Mesothelial cell of epicardium (in vitro differentiated cells): ENCODE measurements around the gene UGT1A6. TPM values are rescaled to one million over a fixed set of nuclear protein-coding genes. Genes with fewer than 3 reads are reported as not detected.

Experiments
- DNase-seq, 2 experiments: peaks; one replicate each; pipeline ENCODE4 v3.0.0; 2021; ENCODE audit warnings: low spot score in 2 of 2; ENCODE audit not compliant: unreplicated experiment in 2 of 2
- H3K27ac Mint-ChIP-seq: 2 replicates; pipeline ENCODE4 v1.8.0; 2021; ENCODE audit warnings: mixed read lengths
- H3K27me3 Mint-ChIP-seq: 2 replicates; pipeline ENCODE4 v1.8.0; 2021; ENCODE audit warnings: low read depth, mixed read lengths
- H3K36me3 Mint-ChIP-seq: 2 replicates; pipeline ENCODE4 v1.8.0; 2021; ENCODE audit warnings: mixed read lengths
- H3K4me1 Mint-ChIP-seq: 2 replicates; pipeline ENCODE4 v1.8.0; 2021; ENCODE audit warnings: mixed read lengths
- H3K4me3 Mint-ChIP-seq: 2 replicates; pipeline ENCODE4 v1.8.0; 2021; ENCODE audit warnings: mild to moderate bottlenecking, moderate library complexity, mixed read lengths
- H3K9me3 Mint-ChIP-seq: 2 replicates; pipeline ENCODE4 v1.8.0; 2021; ENCODE audit warnings: mixed read lengths
- CTCF ChIP-seq: fragments of 200-600 bp; sonication (generic); IDR thresholded peaks from one replicate; pipeline ENCODE4 v1.5.0; 2021; ENCODE audit warnings: antibody characterized with exemption; ENCODE audit not compliant: unreplicated experiment
- total RNA-seq: library from RNA; stranded (reverse); gene quantifications from 3 replicates; pipeline ENCODE4 v1.2.1, GENCODE V29; 2021

Gene UGT1A6
- total RNA-seq, 1 donor from 2014 or later: not detected

GRCh38 chr2:233676046-233676445 lies 16.6 kb upstream of the UGT1A6 start:
- Mint-ChIP-seq H3K9me3 (no peaks in the 10 kb centered on the region), H3K36me3 (no peaks in the 10 kb centered on the region), H3K4me1 (no peaks in the 10 kb centered on the region), H3K4me3 (no peak overlapping the region), H3K27ac (no peak overlapping the region), H3K27me3 (peaks cover 54% of the 10 kb centered on the region)
- no peak for DNase-seq
- no peak for TF ChIP-seq CTCF

GRCh38 chr2:233679196-233679595 lies 13.5 kb upstream of the UGT1A6 start:
- Mint-ChIP-seq H3K9me3 (no peaks in the 10 kb centered on the region), H3K27ac (no peak overlapping the region), H3K27me3 (peaks cover 55% of the 10 kb centered on the region), H3K4me3 (no peak overlapping the region), H3K36me3 (no peaks in the 10 kb centered on the region), H3K4me1 (no peaks in the 10 kb centered on the region)
- TF ChIP-seq CTCF: no peak
- no peak for DNase-seq

- no peaks in the 10 kb centered on the region for H3K9me3 Mint-ChIP-seq
- no peaks in the 10 kb centered on the region for H3K36me3 Mint-ChIP-seq
- TF ChIP-seq CTCF: no peak
- no peak overlapping the region for H3K4me3 Mint-ChIP-seq
- H3K27me3 Mint-ChIP-seq: peaks cover 61% of the 10 kb centered on the region
- H3K4me1 Mint-ChIP-seq: no peaks in the 10 kb centered on the region
- no peak overlapping the region for H3K27ac Mint-ChIP-seq
- DNase-seq: no peak
Observed at GRCh38 chr2:233680361-233681045, 12.2 kb upstream of the UGT1A6 start.

- H3K9me3 Mint-ChIP-seq: no peaks in the 10 kb centered on the region
- DNase-seq: no peak
- no peak within 1 kb of the TSS for H3K27ac Mint-ChIP-seq
Observed at GRCh38 chr2:233681521-233682099, 11.1 kb upstream of the UGT1A6 start, which contains the start of gene UGT1A7. Gene UGT1A7, plus strand, starts transcription at chr2:233681901. Its CDS starts 37 bp downstream, at chr2:233681938.

GRCh38 chr2:233684640-233685039 lies 8.1 kb upstream of the UGT1A6 start:
- DNase-seq: no peak
- H3K27me3 Mint-ChIP-seq: peaks cover 33% of the 10 kb centered on the region
- H3K36me3 Mint-ChIP-seq: no peaks in the 10 kb centered on the region
- no peak overlapping the region for H3K4me3 Mint-ChIP-seq
- H3K4me1 Mint-ChIP-seq: peaks cover 2% of the 10 kb centered on the region
- H3K27ac Mint-ChIP-seq: no peak overlapping the region
- TF ChIP-seq CTCF: no peak
- H3K9me3 Mint-ChIP-seq: peaks cover 4% of the 10 kb centered on the region

More at GRCh38 chr2:233681521-233682099, 11.1 kb upstream of the UGT1A6 start, which contains the start of gene UGT1A7:
- no peaks in the 10 kb centered on the region for H3K4me1 Mint-ChIP-seq
- H3K27me3 Mint-ChIP-seq: peaks cover 56% of the 10 kb centered on the region
- H3K36me3 Mint-ChIP-seq: no peaks in the 10 kb centered on the region
- no peak within 1 kb of the TSS for H3K4me3 Mint-ChIP-seq
- TF ChIP-seq CTCF: no peak
